ENCODE results near the gene CTBP2.
A peak's percentile ranks its signal among the peaks of the same experiment; 100 is the strongest.
"Not testable (repeated sequence)": the region's sequence is repeated elsewhere in the genome, so short reads cannot be mapped to it uniquely, and the experiment has no call there.

CTBP2 gene

DNA sequence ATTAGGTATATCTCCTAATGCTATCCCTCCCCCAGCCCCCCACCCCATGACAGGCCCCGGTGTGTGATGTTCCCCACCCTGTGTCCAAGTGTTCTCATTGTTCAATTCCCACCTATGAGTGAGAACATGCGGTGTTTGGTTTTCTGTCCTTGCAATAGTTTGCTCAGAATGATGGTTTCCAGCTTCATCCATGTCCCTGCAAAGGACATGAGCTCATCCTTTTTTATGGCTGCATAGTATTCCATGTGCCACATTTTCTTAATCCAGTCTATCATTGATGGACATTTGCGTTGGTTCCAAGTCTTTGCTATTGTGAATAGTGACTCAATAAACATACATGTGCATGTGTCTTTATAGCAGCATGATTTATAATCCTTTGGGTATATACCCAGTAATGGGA is 18.7 kb upstream of the CTBP2 start:
- DNase-seq: not testable (repeated sequence)

- DNase-seq: no peak
These were observed 17.6 kb upstream of the CTBP2 start for GRCh38 chr10:125177641-125178640.

DNA sequence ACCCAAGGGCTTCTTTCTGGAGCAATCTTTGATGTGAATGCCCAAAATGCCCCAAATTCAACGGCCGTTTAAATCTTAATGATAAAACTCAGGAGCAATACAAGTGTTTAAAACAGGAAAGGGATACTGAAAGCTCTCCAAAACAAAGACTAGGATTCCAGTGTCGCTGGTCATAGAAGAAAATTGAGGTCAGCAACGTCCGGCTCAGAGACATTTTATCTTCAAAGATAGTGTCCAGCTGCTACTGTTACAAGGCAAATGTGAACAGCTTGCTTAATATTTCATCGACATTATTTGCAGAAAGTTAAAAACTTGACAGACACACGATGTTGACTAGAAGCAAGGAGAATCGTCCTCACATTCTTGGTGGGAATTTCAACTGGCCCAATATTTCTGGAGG is 15.4 kb upstream of the CTBP2 start:
- no peak for DNase-seq

DNA sequence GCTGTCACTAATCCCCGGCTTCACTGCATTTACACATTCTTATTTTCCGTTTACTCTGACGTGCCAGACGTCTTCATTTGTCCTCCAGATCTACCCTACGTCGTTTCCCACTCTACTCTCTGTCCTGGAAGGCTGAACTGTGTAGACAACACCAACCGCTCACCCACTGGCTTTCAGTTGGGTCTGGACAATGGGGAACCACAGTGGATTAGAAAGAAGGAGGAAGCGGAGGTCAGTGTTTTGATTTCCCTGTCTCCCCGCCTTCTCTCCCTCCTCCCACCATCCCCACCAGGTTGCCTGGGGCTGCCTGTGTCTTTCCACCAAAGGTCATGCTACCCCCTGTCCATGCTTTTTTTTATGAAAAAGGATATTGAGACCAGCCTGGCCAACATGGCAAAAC is 14.0 kb upstream of the CTBP2 start:
- no peak for DNase-seq

GRCh38 chr10:125172694-125173093 is 12.3 kb upstream of the CTBP2 start:
- DNase-seq: no peak

- DNase-seq: no peak
These were observed 11.3 kb upstream of the CTBP2 start for GRCh38 chr10:125171402-125172306.

DNA sequence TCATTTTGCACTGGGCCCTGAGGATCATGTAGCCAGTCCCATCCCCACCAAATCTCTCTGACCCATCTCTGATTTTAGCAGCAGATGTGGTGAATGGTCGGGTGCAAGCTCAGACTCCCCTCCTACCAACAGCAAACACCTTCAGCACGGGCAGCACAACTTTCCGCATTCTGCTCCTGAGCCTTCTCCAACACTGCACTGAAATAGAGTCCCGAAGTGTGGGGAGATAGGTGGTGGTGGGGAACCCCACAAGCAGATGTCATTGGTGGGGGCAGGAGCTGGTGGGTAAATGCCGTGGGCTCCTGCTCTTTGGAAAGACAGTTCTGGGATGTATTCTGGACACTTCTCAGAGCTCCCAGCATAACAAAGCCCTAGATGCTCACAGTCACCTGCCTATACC is 9.6 kb upstream of the CTBP2 start:
- DNase-seq: no peak

GRCh38 chr10:125169279-125169678 is 8.9 kb upstream of the CTBP2 start:
- DNase-seq: no peak

GRCh38 chr10:125166658-125167057 is 6.3 kb upstream of the CTBP2 start:
- DNase-seq: no peak

GRCh38 chr10:125165584-125166573 is 5.5 kb upstream of the CTBP2 start:
- DNase-seq: no peak

GRCh38 chr10:125164421-125164820 is 4.1 kb upstream of the CTBP2 start:
- no peak for DNase-seq

DNA sequence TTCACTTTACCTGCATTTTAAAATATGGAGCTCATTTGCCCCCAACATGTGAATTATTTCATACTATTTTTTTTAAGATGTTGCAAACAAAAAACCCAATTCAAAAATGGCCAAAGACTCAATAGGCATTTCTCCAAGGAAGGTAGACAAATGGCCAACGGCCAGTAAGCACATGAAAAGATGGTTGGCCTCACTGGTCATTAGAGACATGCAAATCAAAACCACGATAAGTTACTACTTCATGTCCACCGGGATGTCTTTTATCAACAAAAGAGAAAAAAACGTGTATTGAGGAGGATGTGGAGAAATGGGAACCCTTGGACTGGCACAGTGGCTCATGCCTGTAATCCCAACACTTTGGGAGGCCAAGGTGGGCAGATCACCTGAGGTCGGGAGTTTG is 3.4 kb upstream of the CTBP2 start:
- DNase-seq: no peak

DNA sequence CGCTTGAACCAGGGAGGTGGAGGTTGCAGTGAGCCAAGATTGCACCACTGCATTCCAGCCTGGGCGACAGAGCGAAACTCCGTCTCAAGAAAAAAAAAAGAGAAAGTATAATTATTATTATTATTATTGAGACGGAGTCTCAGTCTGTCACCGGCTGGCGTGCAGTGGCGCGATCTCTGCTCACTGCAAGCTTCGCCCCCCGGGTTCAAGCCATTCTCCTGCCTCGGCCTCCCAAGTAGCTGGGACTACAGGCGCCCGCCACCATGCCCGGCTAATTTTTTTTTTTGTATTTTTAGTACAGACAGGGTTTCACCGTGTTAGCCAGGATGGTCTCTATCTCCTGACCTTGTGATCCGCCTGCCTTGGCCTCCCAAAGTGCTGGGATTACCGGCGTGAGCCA is 2.9 kb upstream of the CTBP2 start:
- not testable (repeated sequence) for DNase-seq

- DNase-seq: no peak
These were observed 2.0 kb upstream of the CTBP2 start for GRCh38 chr10:125162120-125162931.

GRCh38 chr10:125161707-125162119 is 1.4 kb upstream of the CTBP2 start:
- DNase-seq: no peak

- DNase-seq: peak; percentile 62 to 75
These were observed 718 bp upstream of the CTBP2 start for GRCh38 chr10:125160856-125161706.

DNA sequence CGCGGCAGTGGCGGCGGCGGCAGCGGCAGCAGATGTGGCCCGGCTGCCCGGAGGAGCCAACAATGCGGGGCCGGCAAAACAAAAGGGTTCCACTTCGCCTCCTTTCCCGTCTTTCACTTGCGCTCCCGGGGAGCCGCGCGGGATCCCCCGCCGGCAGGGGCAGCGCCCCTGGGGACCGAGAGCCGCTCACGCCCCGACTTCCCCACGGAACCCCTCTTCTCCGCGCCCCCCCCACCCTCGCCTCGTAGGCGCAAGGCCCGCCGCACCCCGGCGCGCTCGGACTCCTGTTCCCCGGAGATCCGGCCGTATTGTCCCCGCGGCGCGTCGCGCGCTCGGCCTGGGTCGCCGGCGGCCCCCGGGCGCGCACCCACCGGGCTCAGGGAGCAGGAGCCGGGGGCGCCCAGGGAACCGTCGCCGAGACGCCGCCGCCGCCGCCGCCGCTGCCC is 854 bp downstream of the CTBP2 start:
- no peak for DNase-seq

DNA sequence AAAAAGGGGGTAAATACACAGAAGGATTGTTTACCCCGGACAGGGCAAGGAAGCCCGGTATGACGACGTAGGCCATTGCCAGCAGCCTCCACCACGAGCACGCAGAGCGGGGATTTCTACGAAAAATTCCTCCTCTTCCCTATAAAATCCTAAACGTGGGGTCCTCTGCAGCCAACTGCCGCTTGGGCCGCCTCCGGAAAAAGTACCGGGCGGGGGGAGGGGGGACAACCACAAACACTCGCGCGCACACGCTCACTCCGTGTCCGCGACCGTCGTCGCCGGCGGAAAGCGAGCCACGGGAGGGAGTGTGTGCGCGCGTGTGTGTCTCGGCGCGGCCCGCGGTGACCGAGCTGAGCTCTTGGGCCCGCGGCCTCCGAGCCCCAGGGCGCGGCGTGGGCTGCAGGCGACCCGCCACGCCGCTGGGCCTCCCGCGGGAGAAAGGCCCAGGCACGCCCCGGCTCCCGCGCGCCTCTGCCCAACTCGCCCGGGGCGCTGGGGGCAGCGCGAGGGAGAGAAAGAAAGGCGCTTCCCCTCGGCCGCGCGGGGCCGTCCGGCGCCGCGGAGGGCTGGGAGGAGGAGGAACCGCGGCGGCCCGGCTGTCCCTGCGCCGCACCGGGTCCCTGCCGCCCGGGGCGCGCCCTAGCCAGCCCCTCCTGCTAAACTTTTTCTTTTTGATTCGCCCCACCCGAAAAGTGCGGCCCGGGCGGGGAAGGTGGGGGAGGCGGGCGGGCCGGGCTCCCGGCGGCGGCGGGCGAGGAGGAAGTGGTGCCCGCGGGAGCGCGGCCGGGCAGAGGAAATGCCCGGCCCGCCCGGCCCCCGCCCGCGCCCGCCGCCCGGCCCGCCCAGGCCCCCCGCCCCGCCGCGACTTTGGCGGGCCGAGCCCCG is 1.5 kb downstream of the CTBP2 start:
- peak in 1 of 2 experiments; percentile 47 for DNase-seq

- no peak for DNase-seq
These were observed 2.1 kb downstream of the CTBP2 start for GRCh38 chr10:125158275-125158600.
